Measurements from ENCODE around the gene CLEC11A. TPM values are rescaled to one million over a fixed set of nuclear protein-coding genes. Genes with fewer than 3 reads are reported as not detected.
"Not testable (repeated sequence)": the region's sequence is repeated elsewhere in the genome, so short reads cannot be mapped to it uniquely, and the experiment has no call there.

The CLEC11A gene
- total RNA-seq, 1 donor from 2014 or later, result 12.7 TPM

DNA sequence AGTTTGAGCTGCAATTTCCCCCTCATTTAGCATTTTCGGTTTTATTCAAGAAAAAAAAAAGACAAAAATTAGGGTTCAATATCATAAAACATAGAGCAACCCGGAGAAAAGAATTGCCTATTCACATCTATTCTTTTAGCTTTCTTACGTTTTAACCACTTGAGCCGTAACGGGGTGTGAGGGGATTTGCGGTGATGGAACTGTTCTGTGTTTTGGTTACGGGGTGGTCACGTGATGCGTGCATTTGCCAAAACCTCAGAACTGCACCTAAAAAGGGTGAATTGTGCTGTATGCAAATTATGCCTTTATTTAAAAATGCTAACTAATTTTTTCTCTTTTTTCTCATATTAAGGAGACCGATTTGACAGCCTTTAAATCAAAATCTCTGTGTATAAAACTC, 22.1 kb downstream of the CLEC11A start:
- DNase-seq (ENCODE audit: low read depth), result no peak
- H3K4me3 ChIP-seq (ENCODE audit: low read depth, low read length), result no peak overlapping the region
- TF ChIP-seq, protein P1, sequence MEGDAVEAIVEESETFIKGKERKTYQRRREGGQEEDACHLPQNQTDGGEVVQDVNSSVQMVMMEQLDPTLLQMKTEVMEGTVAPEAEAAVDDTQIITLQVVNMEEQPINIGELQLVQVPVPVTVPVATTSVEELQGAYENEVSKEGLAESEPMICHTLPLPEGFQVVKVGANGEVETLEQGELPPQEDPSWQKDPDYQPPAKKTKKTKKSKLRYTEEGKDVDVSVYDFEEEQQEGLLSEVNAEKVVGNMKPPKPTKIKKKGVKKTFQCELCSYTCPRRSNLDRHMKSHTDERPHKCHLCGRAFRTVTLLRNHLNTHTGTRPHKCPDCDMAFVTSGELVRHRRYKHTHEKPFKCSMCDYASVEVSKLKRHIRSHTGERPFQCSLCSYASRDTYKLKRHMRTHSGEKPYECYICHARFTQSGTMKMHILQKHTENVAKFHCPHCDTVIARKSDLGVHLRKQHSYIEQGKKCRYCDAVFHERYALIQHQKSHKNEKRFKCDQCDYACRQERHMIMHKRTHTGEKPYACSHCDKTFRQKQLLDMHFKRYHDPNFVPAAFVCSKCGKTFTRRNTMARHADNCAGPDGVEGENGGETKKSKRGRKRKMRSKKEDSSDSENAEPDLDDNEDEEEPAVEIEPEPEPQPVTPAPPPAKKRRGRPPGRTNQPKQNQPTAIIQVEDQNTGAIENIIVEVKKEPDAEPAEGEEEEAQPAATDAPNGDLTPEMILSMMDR (conservative IDR thresholded peaks at IDR 0.05; ENCODE audit: low read depth, low read length), result no peak

DNA sequence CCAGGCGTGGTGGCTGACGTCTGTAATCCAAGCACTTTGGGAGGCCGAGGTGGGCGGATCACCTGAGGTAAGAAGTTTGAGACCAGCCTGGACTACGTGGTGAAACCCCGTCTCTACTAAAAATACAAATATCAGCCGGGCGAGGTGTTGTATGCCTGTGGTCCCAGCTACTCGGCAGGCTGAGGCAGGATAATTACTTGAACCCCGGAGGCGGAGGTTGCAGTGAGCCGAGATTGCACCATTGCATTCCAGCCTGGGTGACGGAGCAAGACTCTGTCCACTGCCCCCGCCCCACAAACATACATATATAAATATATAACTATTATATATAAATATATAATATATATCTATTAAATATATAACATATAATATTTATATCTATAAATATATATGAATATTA, 24.0 kb downstream of the CLEC11A start:
- DNase-seq (ENCODE audit: low read depth); H3K4me3 ChIP-seq (ENCODE audit: low read depth, low read length): not testable (repeated sequence)

DNA sequence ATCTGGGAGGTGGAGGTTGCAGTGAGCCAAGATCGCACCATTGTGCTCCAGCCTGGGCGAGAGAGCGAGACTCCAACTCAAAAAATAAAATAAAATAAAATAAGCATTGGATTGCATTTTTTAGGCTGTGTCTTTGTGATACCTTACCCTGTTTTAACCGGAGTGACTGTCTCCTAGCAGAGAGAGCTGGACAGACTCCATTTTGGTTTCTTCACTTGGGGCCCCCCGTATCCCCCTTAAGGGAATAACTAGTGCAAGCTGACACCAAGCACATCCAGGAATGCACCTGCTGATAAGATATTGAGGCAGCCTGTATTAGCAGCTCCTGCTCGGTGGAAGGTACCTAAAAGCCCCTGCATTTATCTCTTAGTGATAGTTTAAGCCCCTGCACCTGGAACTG, 26.3 kb downstream of the CLEC11A start:
- no peak overlapping the region for H3K4me3 ChIP-seq (ENCODE audit: low read depth, low read length)
- TF ChIP-seq, protein P1 (conservative IDR thresholded peaks at IDR 0.05; ENCODE audit: low read depth, low read length), result no peak
- DNase-seq (ENCODE audit: low read depth), result no peak

- TF ChIP-seq, protein P1 (conservative IDR thresholded peaks at IDR 0.05; ENCODE audit: low read depth, low read length), result no peak
- H3K4me3 ChIP-seq (ENCODE audit: low read depth, low read length), result no peak overlapping the region
- no peak for DNase-seq (ENCODE audit: low read depth)
Observed at GRCh38 chr19:50750010-50750409, 26.8 kb downstream of the CLEC11A start.

DNA sequence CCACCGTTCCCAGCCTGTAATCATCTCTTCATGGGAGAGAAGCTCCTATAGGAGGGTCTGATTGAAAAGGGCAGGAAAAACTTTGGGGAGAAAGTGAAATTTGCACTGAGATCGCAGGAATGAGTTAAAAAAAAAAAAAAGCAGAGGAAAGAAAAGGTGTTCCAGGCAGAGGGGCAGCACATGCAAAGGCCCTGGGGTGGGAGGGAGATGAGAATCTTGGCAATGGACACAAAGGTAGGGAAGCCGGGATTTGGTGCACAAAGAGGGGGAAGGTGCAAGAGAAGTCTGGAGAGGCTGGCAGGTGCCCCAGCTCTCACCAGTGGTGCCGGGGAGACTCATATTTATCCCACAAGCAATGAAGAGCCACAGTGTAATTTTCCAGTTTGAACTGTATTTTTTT, 30.7 kb downstream of the CLEC11A start:
- TF ChIP-seq, protein P1 (conservative IDR thresholded peaks at IDR 0.05; ENCODE audit: low read depth, low read length), result no peak
- no peak for DNase-seq (ENCODE audit: low read depth)
- no peak overlapping the region for H3K4me3 ChIP-seq (ENCODE audit: low read depth, low read length)

GRCh38 chr19:50756244-50756643, 33.1 kb downstream of the CLEC11A start:
- DNase-seq (ENCODE audit: low read depth); H3K4me3 ChIP-seq (ENCODE audit: low read depth, low read length): not testable (repeated sequence)

DNA sequence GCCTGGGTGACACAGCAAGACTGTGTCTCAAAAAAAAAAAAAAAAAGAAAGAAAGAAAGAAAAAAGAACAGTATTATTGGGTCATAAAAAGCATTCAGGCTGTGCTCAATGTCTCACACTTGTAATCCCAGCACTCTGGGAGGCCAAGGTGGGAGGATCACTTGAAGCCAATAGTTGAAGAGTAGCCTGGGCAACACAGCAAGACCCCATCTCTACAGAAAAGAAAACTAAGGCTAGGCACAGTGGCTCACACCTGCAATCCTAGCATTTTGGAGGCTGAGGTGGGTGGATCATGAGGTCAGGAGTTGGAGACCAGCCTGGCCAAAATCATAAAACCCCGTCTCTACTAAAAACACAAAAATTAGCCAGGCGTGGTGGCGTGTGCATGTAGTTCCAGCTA, 34.5 kb downstream of the CLEC11A start:
- H3K4me3 ChIP-seq (ENCODE audit: low read depth, low read length); DNase-seq (ENCODE audit: low read depth): not testable (repeated sequence)

DNA sequence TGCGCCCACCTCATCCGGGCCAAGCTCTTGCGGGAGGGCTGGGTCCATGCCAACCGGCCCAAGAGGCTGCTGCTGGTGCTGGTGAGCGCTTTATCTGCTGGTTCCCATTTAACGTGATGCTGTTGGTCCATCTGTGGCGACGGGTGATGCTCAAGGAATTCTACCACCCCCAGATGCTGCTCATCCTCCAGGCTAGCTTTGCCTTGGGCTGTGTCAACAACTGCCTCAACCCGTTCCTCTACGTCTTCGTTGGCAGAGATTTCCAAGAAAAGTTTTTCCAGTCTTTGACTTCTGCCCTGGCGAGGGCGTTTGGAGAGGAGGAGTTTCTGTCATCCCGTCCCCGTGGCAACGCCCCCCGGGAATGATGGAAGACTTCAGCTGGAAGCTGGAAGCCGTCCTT, 35.9 kb downstream of the CLEC11A start:
- not testable (repeated sequence) for DNase-seq (ENCODE audit: low read depth); H3K4me3 ChIP-seq (ENCODE audit: low read depth, low read length)

- no peak for DNase-seq (ENCODE audit: low read depth)
- no peak overlapping the region for H3K4me3 ChIP-seq (ENCODE audit: low read depth, low read length)
- TF ChIP-seq, protein P1 (conservative IDR thresholded peaks at IDR 0.05; ENCODE audit: low read depth, low read length), result no peak
Observed at GRCh38 chr19:50759886-50760285, 36.7 kb downstream of the CLEC11A start.

- not testable (repeated sequence) for DNase-seq (ENCODE audit: low read depth); H3K4me3 ChIP-seq (ENCODE audit: low read depth, low read length)
Observed at GRCh38 chr19:50761501-50761900, 38.3 kb downstream of the CLEC11A start.

DNA sequence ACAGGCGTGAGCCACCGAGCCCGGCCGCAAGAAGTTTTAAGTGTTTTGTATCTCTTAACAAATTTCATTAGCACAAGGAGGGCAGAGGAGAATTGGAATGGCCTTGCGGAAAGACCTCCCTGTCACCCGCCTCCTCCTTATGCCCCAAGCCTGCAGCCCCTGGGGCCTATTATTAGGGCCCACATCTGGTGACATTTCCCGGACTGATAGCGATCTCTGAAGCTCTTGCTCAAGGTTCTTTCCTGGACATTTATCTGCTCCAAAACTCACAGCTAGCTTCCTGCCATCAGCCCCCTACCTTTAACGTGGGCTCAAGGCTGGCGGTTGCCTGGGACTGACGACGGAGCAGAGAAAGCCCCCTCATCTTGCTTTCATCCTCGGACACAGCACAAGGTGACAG, 40.4 kb downstream of the CLEC11A start:
- not testable (repeated sequence) for H3K4me3 ChIP-seq (ENCODE audit: low read depth, low read length); DNase-seq (ENCODE audit: low read depth)
